ENCODE measurements around the gene OR4D9. TPM values are rescaled to one million over a fixed set of nuclear protein-coding genes. Genes with fewer than 3 reads are reported as not detected.

OR4D9 gene
- polyA plus RNA-seq, 1 of the 3 experiments (the other 2 are of a cell fraction): not detected

DNA sequence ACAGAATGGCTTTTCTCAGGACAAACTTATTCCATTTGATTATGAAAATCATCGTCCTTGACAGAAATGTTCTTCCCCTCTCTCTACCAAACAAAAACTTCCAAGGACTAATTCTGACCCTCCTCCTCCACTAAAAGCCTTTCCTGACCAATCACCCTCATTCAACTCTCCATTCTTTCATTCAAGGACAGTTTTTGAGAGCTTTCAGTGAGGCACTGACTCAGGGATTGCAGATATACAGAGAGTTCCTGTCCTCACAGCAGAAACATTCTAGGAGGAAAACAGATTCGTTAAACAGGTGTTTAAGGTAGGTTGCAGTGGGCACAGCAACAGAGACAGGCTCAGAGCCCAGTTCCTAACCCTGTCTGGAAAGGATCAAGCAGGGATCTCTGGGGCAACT lies 41.5 kb downstream of the OR4D9 start:
- Histone ChIP-seq H3K9ac (no peak overlapping the region), H3K79me2 (ENCODE audit: insufficient read depth) (no peaks in the 10 kb centered on the region), H3F3A (replicated peaks; ENCODE audit: insufficient read depth) (peaks cover 58% of the 10 kb centered on the region), H4K20me1 (ENCODE audit: insufficient read depth) (no peaks in the 10 kb centered on the region), H3K9me3 (no peaks in the 10 kb centered on the region), H3K27ac (ENCODE audit: low read depth in 2 of 2, low read length in 1 of 2) (no peak overlapping the region), H3K4me1 (ENCODE audit: control insufficient read depth in 1 of 2, insufficient read depth in 2 of 2, low read depth in 1 of 2, low read length in 1 of 2) (peaks cover 0 to 7% of the 10 kb centered on the region in 2 experiments; a peak in 2 of 4 replicates), H3K9me2 (no peaks in the 10 kb centered on the region), H2AFZ (ENCODE audit: low read depth) (no peak overlapping the region), H3K4me3 (ENCODE audit: low read depth in 2 of 2, low read length in 1 of 2) (no peak overlapping the region), H3K36me3 (replicated peaks in 1 of 2; ENCODE audit: control insufficient read depth in 1 of 2, insufficient read depth in 2 of 2, low read length in 1 of 2) (no peaks in the 10 kb centered on the region), H3K4me2 (no peak overlapping the region), H3K27me3 (ENCODE audit: insufficient read depth) (no peaks in the 10 kb centered on the region)
- DNase-seq: no peak
- ChIA-PET CTCF (no interaction called here), POLR2A (no interaction called here)
- WGBS (ENCODE audit: low lambda C conversion rate): 70% methylated on average over 2 of the region's 2 CpGs
- no peak for TF ChIP-seq FOXJ3 (CRISPR knock-in tag; IDR thresholded peaks at IDR 0.05)
- TF ChIP-seq GABPA (IDR thresholded peaks at IDR 0.05; ENCODE audit: low read depth): no peak
- TF ChIP-seq GATA2 (CRISPR knock-in tag; IDR thresholded peaks at IDR 0.05): no peak
- no peak for TF ChIP-seq YY1 (IDR thresholded peaks at IDR 0.05; ENCODE audit: low read depth)
- TF ChIP-seq, protein P1, sequence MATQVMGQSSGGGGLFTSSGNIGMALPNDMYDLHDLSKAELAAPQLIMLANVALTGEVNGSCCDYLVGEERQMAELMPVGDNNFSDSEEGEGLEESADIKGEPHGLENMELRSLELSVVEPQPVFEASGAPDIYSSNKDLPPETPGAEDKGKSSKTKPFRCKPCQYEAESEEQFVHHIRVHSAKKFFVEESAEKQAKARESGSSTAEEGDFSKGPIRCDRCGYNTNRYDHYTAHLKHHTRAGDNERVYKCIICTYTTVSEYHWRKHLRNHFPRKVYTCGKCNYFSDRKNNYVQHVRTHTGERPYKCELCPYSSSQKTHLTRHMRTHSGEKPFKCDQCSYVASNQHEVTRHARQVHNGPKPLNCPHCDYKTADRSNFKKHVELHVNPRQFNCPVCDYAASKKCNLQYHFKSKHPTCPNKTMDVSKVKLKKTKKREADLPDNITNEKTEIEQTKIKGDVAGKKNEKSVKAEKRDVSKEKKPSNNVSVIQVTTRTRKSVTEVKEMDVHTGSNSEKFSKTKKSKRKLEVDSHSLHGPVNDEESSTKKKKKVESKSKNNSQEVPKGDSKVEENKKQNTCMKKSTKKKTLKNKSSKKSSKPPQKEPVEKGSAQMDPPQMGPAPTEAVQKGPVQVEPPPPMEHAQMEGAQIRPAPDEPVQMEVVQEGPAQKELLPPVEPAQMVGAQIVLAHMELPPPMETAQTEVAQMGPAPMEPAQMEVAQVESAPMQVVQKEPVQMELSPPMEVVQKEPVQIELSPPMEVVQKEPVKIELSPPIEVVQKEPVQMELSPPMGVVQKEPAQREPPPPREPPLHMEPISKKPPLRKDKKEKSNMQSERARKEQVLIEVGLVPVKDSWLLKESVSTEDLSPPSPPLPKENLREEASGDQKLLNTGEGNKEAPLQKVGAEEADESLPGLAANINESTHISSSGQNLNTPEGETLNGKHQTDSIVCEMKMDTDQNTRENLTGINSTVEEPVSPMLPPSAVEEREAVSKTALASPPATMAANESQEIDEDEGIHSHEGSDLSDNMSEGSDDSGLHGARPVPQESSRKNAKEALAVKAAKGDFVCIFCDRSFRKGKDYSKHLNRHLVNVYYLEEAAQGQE (IDR thresholded peaks at IDR 0.05; ENCODE audit: low read depth, low read length): no peak
- TF ChIP-seq, protein P2, sequence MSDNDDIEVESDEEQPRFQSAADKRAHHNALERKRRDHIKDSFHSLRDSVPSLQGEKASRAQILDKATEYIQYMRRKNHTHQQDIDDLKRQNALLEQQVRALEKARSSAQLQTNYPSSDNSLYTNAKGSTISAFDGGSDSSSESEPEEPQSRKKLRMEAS (IDR thresholded peaks at IDR 0.05; ENCODE audit: low read depth): no peak
- TF ChIP-seq FOSL2 (IDR thresholded peaks at IDR 0.05; ENCODE audit: borderline replicate concordance, low read depth): no peak
- TF ChIP-seq, protein P3, sequence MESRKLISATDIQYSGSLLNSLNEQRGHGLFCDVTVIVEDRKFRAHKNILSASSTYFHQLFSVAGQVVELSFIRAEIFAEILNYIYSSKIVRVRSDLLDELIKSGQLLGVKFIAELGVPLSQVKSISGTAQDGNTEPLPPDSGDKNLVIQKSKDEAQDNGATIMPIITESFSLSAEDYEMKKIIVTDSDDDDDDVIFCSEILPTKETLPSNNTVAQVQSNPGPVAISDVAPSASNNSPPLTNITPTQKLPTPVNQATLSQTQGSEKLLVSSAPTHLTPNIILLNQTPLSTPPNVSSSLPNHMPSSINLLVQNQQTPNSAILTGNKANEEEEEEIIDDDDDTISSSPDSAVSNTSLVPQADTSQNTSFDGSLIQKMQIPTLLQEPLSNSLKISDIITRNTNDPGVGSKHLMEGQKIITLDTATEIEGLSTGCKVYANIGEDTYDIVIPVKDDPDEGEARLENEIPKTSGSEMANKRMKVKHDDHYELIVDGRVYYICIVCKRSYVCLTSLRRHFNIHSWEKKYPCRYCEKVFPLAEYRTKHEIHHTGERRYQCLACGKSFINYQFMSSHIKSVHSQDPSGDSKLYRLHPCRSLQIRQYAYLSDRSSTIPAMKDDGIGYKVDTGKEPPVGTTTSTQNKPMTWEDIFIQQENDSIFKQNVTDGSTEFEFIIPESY (IDR thresholded peaks at IDR 0.05; ENCODE audit: borderline replicate concordance, low read depth): no peak
- no peak for TF ChIP-seq EP300 (IDR thresholded peaks at IDR 0.05; ENCODE audit: borderline replicate concordance in 1 of 2, low read depth in 1 of 2, low read length in 1 of 2)
- TF ChIP-seq, protein P4, sequence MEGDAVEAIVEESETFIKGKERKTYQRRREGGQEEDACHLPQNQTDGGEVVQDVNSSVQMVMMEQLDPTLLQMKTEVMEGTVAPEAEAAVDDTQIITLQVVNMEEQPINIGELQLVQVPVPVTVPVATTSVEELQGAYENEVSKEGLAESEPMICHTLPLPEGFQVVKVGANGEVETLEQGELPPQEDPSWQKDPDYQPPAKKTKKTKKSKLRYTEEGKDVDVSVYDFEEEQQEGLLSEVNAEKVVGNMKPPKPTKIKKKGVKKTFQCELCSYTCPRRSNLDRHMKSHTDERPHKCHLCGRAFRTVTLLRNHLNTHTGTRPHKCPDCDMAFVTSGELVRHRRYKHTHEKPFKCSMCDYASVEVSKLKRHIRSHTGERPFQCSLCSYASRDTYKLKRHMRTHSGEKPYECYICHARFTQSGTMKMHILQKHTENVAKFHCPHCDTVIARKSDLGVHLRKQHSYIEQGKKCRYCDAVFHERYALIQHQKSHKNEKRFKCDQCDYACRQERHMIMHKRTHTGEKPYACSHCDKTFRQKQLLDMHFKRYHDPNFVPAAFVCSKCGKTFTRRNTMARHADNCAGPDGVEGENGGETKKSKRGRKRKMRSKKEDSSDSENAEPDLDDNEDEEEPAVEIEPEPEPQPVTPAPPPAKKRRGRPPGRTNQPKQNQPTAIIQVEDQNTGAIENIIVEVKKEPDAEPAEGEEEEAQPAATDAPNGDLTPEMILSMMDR (IDR thresholded peaks at IDR 0.05): no peak
- TF ChIP-seq TEAD4 (IDR thresholded peaks at IDR 0.05; ENCODE audit: borderline replicate concordance, insufficient read depth): no peak
- TF ChIP-seq, protein P5, sequence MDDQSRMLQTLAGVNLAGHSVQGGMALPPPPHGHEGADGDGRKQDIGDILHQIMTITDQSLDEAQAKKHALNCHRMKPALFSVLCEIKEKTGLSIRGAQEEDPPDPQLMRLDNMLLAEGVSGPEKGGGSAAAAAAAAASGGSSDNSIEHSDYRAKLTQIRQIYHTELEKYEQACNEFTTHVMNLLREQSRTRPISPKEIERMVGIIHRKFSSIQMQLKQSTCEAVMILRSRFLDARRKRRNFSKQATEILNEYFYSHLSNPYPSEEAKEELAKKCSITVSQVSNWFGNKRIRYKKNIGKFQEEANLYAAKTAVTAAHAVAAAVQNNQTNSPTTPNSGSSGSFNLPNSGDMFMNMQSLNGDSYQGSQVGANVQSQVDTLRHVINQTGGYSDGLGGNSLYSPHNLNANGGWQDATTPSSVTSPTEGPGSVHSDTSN (IDR thresholded peaks at IDR 0.05): no peak
- TF ChIP-seq, protein P6, sequence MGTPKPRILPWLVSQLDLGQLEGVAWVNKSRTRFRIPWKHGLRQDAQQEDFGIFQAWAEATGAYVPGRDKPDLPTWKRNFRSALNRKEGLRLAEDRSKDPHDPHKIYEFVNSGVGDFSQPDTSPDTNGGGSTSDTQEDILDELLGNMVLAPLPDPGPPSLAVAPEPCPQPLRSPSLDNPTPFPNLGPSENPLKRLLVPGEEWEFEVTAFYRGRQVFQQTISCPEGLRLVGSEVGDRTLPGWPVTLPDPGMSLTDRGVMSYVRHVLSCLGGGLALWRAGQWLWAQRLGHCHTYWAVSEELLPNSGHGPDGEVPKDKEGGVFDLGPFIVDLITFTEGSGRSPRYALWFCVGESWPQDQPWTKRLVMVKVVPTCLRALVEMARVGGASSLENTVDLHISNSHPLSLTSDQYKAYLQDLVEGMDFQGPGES (IDR thresholded peaks at IDR 0.05; ENCODE audit: low read depth, low read length): no peak
- no peak for TF ChIP-seq SMC3 (IDR thresholded peaks at IDR 0.05; ENCODE audit: low read depth, low read length)
- no peak for TF ChIP-seq RAD21 (IDR thresholded peaks at IDR 0.05; ENCODE audit: low read length)
- TF ChIP-seq, protein P7, sequence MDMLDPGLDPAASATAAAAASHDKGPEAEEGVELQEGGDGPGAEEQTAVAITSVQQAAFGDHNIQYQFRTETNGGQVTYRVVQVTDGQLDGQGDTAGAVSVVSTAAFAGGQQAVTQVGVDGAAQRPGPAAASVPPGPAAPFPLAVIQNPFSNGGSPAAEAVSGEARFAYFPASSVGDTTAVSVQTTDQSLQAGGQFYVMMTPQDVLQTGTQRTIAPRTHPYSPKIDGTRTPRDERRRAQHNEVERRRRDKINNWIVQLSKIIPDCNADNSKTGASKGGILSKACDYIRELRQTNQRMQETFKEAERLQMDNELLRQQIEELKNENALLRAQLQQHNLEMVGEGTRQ (IDR thresholded peaks at IDR 0.05; ENCODE audit: borderline replicate concordance, low read depth, low read length): no peak
- TF ChIP-seq, protein P8, sequence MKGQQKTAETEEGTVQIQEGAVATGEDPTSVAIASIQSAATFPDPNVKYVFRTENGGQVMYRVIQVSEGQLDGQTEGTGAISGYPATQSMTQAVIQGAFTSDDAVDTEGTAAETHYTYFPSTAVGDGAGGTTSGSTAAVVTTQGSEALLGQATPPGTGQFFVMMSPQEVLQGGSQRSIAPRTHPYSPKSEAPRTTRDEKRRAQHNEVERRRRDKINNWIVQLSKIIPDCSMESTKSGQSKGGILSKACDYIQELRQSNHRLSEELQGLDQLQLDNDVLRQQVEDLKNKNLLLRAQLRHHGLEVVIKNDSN (IDR thresholded peaks at IDR 0.05; ENCODE audit: borderline replicate concordance, low read depth): no peak
- TF ChIP-seq SIN3A (IDR thresholded peaks at IDR 0.05; ENCODE audit: borderline replicate concordance, low read depth, low read length): no peak
- TF ChIP-seq RXRA (IDR thresholded peaks at IDR 0.05; ENCODE audit: borderline replicate concordance, low read depth): no peak
- TF ChIP-seq FOXM1 (IDR thresholded peaks at IDR 0.05; ENCODE audit: low read depth): no peak
